Keratinocyte (primary cell): ENCODE measurements around the gene EEF1A2. TPM values are rescaled to one million over a fixed set of nuclear protein-coding genes. Genes with fewer than 3 reads are reported as not detected.

ENCODE experiments used
- DNase-seq: peaks from one replicate; pipeline ENCODE4 v3.0.0-alpha.2; 2011; ENCODE audit warnings: low read depth, missing footprints, low spot score
- FAIRE-seq: peaks from 2 replicates; lab custom pipeline; 2011; peaks lifted over from hg19 to GRCh38; lab: Jason Lieb, UNC
- H2AFZ ChIP-seq: 2 replicates; pipeline ENCODE4 v1.6.0; 2012; ENCODE audit warnings: low read length, control low read depth, inconsistent platforms; ENCODE audit not compliant: control insufficient read depth
- H3K27ac ChIP-seq: 2 replicates; pipeline ENCODE4 v1.5.1; 2011; ENCODE audit warnings: low read length; ENCODE audit not compliant: control insufficient read depth, insufficient read depth
- H3K27me3 ChIP-seq: 3 replicates; pipeline ENCODE4 v1.6.0; 2011; ENCODE audit warnings: low read length; ENCODE audit not compliant: control insufficient read depth, insufficient read depth; ENCODE audit errors: extremely low read depth
- H3K36me3 ChIP-seq, 2 experiments: 2 replicates in 1 of 2; 3 replicates in 1 of 2; pipeline ENCODE4 v1.5.1; 2011; ENCODE audit warnings: low read length in 2 of 2, mild to moderate bottlenecking in 1 of 2; ENCODE audit not compliant: control insufficient read depth in 2 of 2, insufficient read depth in 2 of 2; ENCODE audit errors: extremely low read depth in 1 of 2
- H3K4me1 ChIP-seq: 3 replicates; pipeline ENCODE4 v1.5.1; 2011; ENCODE audit warnings: low read length; ENCODE audit not compliant: control insufficient read depth, insufficient read depth; ENCODE audit errors: extremely low read depth
- H3K4me2 ChIP-seq: 3 replicates; pipeline ENCODE4 v1.6.0; 2011; ENCODE audit warnings: low read depth, low read length; ENCODE audit not compliant: control insufficient read depth, insufficient read depth; ENCODE audit errors: extremely low read depth
- H3K4me3 ChIP-seq, 3 experiments: fragments of 200-600 bp in 1 of 3; sonication (generic) in 1 of 3; 2 replicates in 2 of 3; 3 replicates in 1 of 3; pipeline ENCODE4 v1.5.1; 2011 to 2016; ENCODE audit warnings: low read length in 3 of 3, mild to moderate bottlenecking in 3 of 3, control low read depth in 2 of 3, inconsistent platforms in 1 of 3, low read depth in 1 of 3, mixed read lengths in 1 of 3, mixed run types in 1 of 3, moderate library complexity in 1 of 3; ENCODE audit not compliant: control insufficient read depth in 2 of 3, insufficient read depth in 2 of 3; ENCODE audit errors: extremely low read depth in 1 of 3
- H3K79me2 ChIP-seq: 2 replicates; pipeline ENCODE4 v1.6.0; 2012; ENCODE audit warnings: low read length; ENCODE audit not compliant: control insufficient read depth, insufficient read depth
- H3K9ac ChIP-seq: 3 replicates; pipeline ENCODE4 v1.6.0; 2011; ENCODE audit warnings: low read length; ENCODE audit not compliant: control insufficient read depth, insufficient read depth; ENCODE audit errors: extremely low read depth
- H3K9me1 ChIP-seq: 3 replicates; pipeline ENCODE4 v1.6.0; 2011; ENCODE audit warnings: low read length; ENCODE audit not compliant: control insufficient read depth, insufficient read depth; ENCODE audit errors: extremely low read depth
- H3K9me3 ChIP-seq: 2 replicates; pipeline ENCODE4 v1.5.1; 2012; ENCODE audit warnings: low read depth, low read length; ENCODE audit not compliant: control insufficient read depth
- H4K20me1 ChIP-seq: 3 replicates; pipeline ENCODE4 v1.6.0; 2011; ENCODE audit warnings: low read length; ENCODE audit not compliant: control insufficient read depth, insufficient read depth; ENCODE audit errors: extremely low read depth
- EZH2 ChIP-seq: IDR thresholded peaks from one replicate; pipeline ENCODE4 v1.6.1; 2012; ENCODE audit warnings: inconsistent platforms, mild to moderate bottlenecking, low read length, moderate library complexity
- dilution Hi-C: fragments of 300-500 bp; cut with MboI; formaldehyde crosslinking; loops from one replicate; pipeline ENCODE4 v1.7.0; 2020; ENCODE audit warnings: low sequenced_read_pairs; ENCODE audit not compliant: extremely low pct_ligation_motif_present
- polyA plus RNA-seq, 5 experiments: library from polyadenylated mRNA; depleted of rRNA in 3 of 5; stranded (reverse) in 3 of 5; stranded (forward) in 1 of 5; unstranded in 1 of 5; fragments of >200 nt; gene quantifications; 1 replicate in 1 of 5; 2 replicates in 3 of 5; 3 replicates in 1 of 5; pipeline versions ENCODE4 v1.2.1 to v1.2.3, GENCODE V29; 2011 to 2012; ENCODE audit warnings: missing spikeins in 2 of 5, low read depth in 1 of 5, low replicate concordance in 1 of 5
- TF ChIP-seq, protein P1 (sequence below), 3 experiments: IDR thresholded peaks in 1 of 3; conservative IDR thresholded peaks in 1 of 3; optimal IDR thresholded peaks in 1 of 3; 2 replicates in 2 of 3; 3 replicates in 1 of 3; pipeline versions ENCODE3 to v1.5.1; 2011; ENCODE audit warnings: low read length in 3 of 3, mild to moderate bottlenecking in 3 of 3, moderate library complexity in 2 of 3, control low read depth in 1 of 3, inconsistent platforms in 1 of 3; ENCODE audit not compliant: insufficient read depth in 2 of 3; ENCODE audit errors: extremely low read depth in 1 of 3

The EEF1A2 gene
- polyA plus RNA-seq, 1 donor (not counting 4 experiments of a cell fraction or from before 2014, with no cell fraction given) = 0.12 TPM

DNA sequence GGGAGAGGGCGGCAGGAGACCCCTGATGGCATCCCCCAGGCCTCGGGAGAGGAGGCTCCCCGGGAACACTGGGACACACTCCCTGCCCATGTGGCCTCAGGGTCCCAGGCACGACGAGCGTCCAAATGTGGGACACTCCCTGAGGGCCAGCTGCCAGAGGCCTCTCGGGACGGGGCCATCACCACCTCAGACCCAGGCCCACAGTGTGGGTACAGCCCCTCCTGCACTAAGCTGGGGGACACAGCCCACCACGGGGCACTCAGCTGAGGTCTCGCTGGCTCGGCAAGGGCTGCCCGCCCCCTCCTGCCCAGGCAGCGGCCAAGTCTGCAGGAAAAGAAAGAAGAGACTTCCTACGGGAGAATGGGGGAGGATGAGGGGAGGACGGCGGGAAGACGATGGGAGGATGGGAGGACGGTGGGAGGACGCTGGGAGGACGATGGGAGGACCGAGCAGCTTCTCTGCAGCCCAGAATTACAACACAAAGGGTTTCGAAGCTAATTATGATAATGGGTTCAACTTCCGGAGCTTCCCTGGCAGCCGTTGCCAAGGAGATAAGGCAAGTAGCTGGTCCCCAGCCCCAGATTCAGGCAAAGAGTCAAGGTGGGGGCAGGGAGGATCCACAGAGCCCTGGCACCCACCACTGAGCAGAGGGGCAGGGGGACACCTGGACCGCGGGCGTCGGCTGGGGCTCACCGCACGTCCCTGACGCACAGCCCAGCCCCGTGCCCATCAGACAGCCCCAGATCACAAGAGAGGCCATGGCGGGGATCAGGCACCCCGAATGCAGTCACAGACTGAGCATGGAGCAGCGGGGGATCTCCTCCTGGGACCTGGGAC lies 43.9 kb downstream of the EEF1A2 start:
- no peaks in the 10 kb centered on the region for H3K9me1 ChIP-seq
- DNase-seq (no peak), FAIRE-seq (no peak)
- H4K20me1 ChIP-seq = peaks cover 3% of the 10 kb centered on the region
- no peak overlapping the region for H3K4me2 ChIP-seq
- H3K36me3 ChIP-seq = no peaks in the 10 kb centered on the region
- no peak overlapping the region for H3K27ac ChIP-seq
- no peaks in the 10 kb centered on the region for H3K9me3 ChIP-seq
- H3K9ac ChIP-seq = no peak overlapping the region
- peaks cover 16% of the 10 kb centered on the region for H3K4me1 ChIP-seq
- dilution Hi-C loops = no loop called here
- H3K79me2 ChIP-seq = no peaks in the 10 kb centered on the region
- H3K27me3 ChIP-seq = peaks cover 25% of the 10 kb centered on the region
- H3K4me3 ChIP-seq = no peak overlapping the region
- H2AFZ ChIP-seq = no peak overlapping the region
- TF ChIP-seq, protein P1, sequence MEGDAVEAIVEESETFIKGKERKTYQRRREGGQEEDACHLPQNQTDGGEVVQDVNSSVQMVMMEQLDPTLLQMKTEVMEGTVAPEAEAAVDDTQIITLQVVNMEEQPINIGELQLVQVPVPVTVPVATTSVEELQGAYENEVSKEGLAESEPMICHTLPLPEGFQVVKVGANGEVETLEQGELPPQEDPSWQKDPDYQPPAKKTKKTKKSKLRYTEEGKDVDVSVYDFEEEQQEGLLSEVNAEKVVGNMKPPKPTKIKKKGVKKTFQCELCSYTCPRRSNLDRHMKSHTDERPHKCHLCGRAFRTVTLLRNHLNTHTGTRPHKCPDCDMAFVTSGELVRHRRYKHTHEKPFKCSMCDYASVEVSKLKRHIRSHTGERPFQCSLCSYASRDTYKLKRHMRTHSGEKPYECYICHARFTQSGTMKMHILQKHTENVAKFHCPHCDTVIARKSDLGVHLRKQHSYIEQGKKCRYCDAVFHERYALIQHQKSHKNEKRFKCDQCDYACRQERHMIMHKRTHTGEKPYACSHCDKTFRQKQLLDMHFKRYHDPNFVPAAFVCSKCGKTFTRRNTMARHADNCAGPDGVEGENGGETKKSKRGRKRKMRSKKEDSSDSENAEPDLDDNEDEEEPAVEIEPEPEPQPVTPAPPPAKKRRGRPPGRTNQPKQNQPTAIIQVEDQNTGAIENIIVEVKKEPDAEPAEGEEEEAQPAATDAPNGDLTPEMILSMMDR (optimal IDR thresholded peaks at IDR 0.05 in 1 of 3, IDR thresholded peaks at IDR 0.05 in 1 of 3, conservative IDR thresholded peaks at IDR 0.05 in 1 of 3; ENCODE audit: extremely low read depth in 1 of 3, insufficient read depth in 2 of 3, low read length in 3 of 3) = no peak
- no peak for TF ChIP-seq EZH2

DNA sequence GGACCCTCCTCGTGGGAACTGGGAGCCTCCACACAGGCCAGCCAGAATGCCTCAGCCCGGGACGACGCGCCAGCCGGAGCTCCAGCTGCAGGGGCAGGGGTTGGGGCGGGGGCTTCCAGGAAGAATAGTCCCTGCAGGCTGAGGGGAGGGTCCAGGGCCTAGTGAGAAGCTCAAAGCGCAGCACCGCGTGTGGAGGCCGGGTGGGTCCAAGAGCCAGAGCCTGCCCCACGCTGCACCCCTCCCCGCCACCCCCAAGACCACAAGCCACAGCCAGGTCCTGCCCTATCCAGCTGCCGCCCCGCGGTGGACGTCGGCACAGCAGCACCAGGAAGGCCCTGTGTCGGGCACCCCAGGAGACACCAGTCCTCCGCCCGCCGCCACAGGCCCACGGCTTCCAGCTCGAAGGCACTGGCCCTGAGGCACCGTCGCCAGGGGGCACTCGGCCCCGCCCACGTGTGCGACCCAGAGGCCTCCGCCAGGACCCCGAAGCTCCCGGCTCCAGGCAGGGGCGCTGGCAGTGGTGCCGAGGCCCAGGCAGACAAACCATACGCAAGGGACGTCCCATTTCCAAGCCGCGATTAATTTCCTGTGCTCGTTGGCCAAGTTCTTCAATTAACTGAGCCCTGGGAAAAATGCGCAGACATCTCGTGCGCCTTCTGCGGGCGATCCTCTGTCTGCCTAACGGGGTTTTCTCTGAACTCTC lies 45.9 kb downstream of the EEF1A2 start:
- Histone ChIP-seq H3K9ac (no peak overlapping the region), H3K27me3 (peaks cover 35% of the 10 kb centered on the region), H4K20me1 (no peaks in the 10 kb centered on the region), H3K4me2 (no peak overlapping the region), H3K9me1 (no peaks in the 10 kb centered on the region), H3K4me3 (no peak overlapping the region), H3K9me3 (no peaks in the 10 kb centered on the region), H3K36me3 (no peaks in the 10 kb centered on the region), H2AFZ (no peak overlapping the region), H3K27ac (no peak overlapping the region), H3K4me1 (peaks cover 16% of the 10 kb centered on the region), H3K79me2 (no peaks in the 10 kb centered on the region)
- TF ChIP-seq EZH2 = no peak
- TF ChIP-seq, protein P1 (optimal IDR thresholded peaks at IDR 0.05 in 1 of 3, IDR thresholded peaks at IDR 0.05 in 1 of 3, conservative IDR thresholded peaks at IDR 0.05 in 1 of 3; ENCODE audit: extremely low read depth in 1 of 3, insufficient read depth in 2 of 3, low read length in 3 of 3) = peak in 1 of 3 experiments; percentile 10
- dilution Hi-C loops = no loop called here
- FAIRE-seq (no peak), DNase-seq (no peak)
